HCT116 (cell line): ENCODE data around the gene LRR1. TPM values are rescaled to one million over a fixed set of nuclear protein-coding genes. Genes with fewer than 3 reads are reported as not detected.

Source experiments
- ATAC-seq: fragments of 200-7000 bp; cut with Tn5 transposase; 2 replicates; pipeline ENCODE4 v1.9.1; 2020; ENCODE audit warnings: mild to moderate bottlenecking, moderate library complexity
- BruUV-seq: library from RNA; stranded (reverse); fragments of 400-500 nt; replicated peaks from 2 replicates; lab custom pipeline; 2021; lab: Mats Ljungman, UMichigan
- CTCF ChIA-PET: fragments of 300-600 bp; sonication (Branson Sonifier 250); formaldehyde crosslinking; loops from one replicate; lab custom pipeline; 2021; ENCODE audit warnings: antibody characterized with exemption; lab: Charles Lee
- POLR2A ChIA-PET: fragments of 300-600, 350-600 bp; sonication (Branson Sonifier 250); formaldehyde crosslinking; loops from one replicate; lab custom pipeline; 2021; ENCODE audit warnings: antibody characterized with exemption; lab: Charles Lee
- RAD21 ChIA-PET, 2 experiments: fragments of 300-600 bp; sonication (Branson Sonifier 250); formaldehyde crosslinking; loops; one replicate each; lab custom pipeline; 2023; ENCODE audit warnings: low total read pairs in 2 of 2; ENCODE audit not compliant: uncharacterized antibody in 2 of 2, unreplicated experiment in 2 of 2, low non-redundant PET in 1 of 2; lab: Charles Lee
- DNase-seq: peaks from one replicate; pipeline ENCODE4 v3.0.0-alpha.2; 2010; ENCODE audit warnings: low read depth, low spot score
- H2AFZ ChIP-seq: fragments of 200-600 bp; shearing (Covaris generic), sonication (generic); 2 replicates; pipeline ENCODE4 v1.6.1; 2017; ENCODE audit warnings: low read depth, mixed run types, mixed read lengths, antibody characterized with exemption, low read length; ENCODE audit not compliant: poor library complexity, severe bottlenecking
- H3K27ac ChIP-seq: 2 replicates; pipeline ENCODE4 v1.5.1; 2012; ENCODE audit warnings: low read depth, low read length
- H3K27me3 ChIP-seq: fragments of 200-600 bp; sonication (generic); 2 replicates; pipeline ENCODE4 v1.6.1; 2016; ENCODE audit warnings: mixed run types, low read length, mixed read lengths; ENCODE audit not compliant: insufficient read depth
- H3K36me3 ChIP-seq, 2 experiments: fragments of 200-500 bp in 1 of 2; fragments of 200-600 bp in 1 of 2; sonication (Bioruptor generic) in 1 of 2; sonication (generic) in 1 of 2; 2 replicates each; pipeline versions ENCODE4 v1.5.1 to v1.6.1; 2014 to 2016; ENCODE audit warnings: low read length in 2 of 2, inconsistent platforms in 1 of 2, mixed read lengths in 1 of 2, mixed run types in 1 of 2; ENCODE audit not compliant: insufficient read depth in 2 of 2, control insufficient read depth in 1 of 2
- H3K4me1 ChIP-seq, 2 experiments: fragments of 200-600 bp in 1 of 2; sonication (generic) in 1 of 2; 2 replicates each; pipeline versions ENCODE4 v1.5.1 to v1.6.1; 2012 to 2017; ENCODE audit warnings: low read length in 2 of 2, inconsistent platforms in 1 of 2, mild to moderate bottlenecking in 1 of 2, mixed read lengths in 1 of 2, mixed run types in 1 of 2, moderate library complexity in 1 of 2; ENCODE audit not compliant: insufficient read depth in 2 of 2, control insufficient read depth in 1 of 2
- H3K4me2 ChIP-seq: fragments of 200-600 bp; sonication (generic); 2 replicates; pipeline ENCODE4 v1.6.1; 2017; ENCODE audit warnings: mixed run types, low read length, mixed read lengths
- H3K4me3 ChIP-seq, 2 experiments: fragments of 200-600 bp in 1 of 2; sonication (generic) in 1 of 2; replicated peaks in 1 of 2; 2 replicates each; pipeline ENCODE4 v1.5.1; 2011 to 2016; ENCODE audit warnings: low read length in 2 of 2, control low read depth in 1 of 2, low read depth in 1 of 2, mild to moderate bottlenecking in 1 of 2, mixed read lengths in 1 of 2, mixed run types in 1 of 2
- H3K79me2 ChIP-seq: fragments of 200-600 bp; sonication (generic); 2 replicates; pipeline ENCODE4 v1.6.1; 2017; ENCODE audit warnings: mild to moderate bottlenecking, mixed run types, low read length, moderate library complexity, mixed read lengths; ENCODE audit not compliant: insufficient read depth
- H3K9ac ChIP-seq: fragments of 200-600 bp; sonication (generic); 2 replicates; pipeline ENCODE4 v1.6.1; 2016; ENCODE audit warnings: low read length, mixed read lengths
- H3K9me2 ChIP-seq: fragments of 200-600 bp; sonication (generic), shearing (Covaris generic); 2 replicates; pipeline ENCODE4 v1.6.1; 2017; ENCODE audit warnings: mixed run types, mild to moderate bottlenecking, moderate library complexity; ENCODE audit not compliant: insufficient read depth
- H3K9me3 ChIP-seq, 2 experiments: fragments of 200-500 bp in 1 of 2; fragments of 200-600 bp in 1 of 2; sonication (Bioruptor generic) in 1 of 2; sonication (generic) in 1 of 2; 2 replicates each; pipeline ENCODE4 v1.6.1; 2014 to 2017; ENCODE audit warnings: low read length in 2 of 2, mixed read lengths in 2 of 2, inconsistent platforms in 1 of 2, low read depth in 1 of 2, mild to moderate bottlenecking in 1 of 2, mixed run types in 1 of 2, moderate library complexity in 1 of 2; ENCODE audit not compliant: control insufficient read depth in 1 of 2, insufficient read depth in 1 of 2
- H4K20me1 ChIP-seq: fragments of 200-600 bp; sonication (generic), shearing (Covaris generic); 2 replicates; pipeline ENCODE4 v1.6.1; 2017; ENCODE audit warnings: mixed run types, mild to moderate bottlenecking, moderate library complexity; ENCODE audit not compliant: insufficient read depth
- ATF3 ChIP-seq: IDR thresholded peaks from 2 replicates; pipeline ENCODE4 v1.6.1; 2012
- CBX3 ChIP-seq: IDR thresholded peaks from 2 replicates; pipeline ENCODE4 v1.6.1; 2012; ENCODE audit warnings: low read depth
- CEBPB ChIP-seq: IDR thresholded peaks from 2 replicates; pipeline ENCODE4 v1.6.1; 2012; ENCODE audit warnings: low read depth
- EGR1 ChIP-seq: IDR thresholded peaks from 2 replicates; pipeline ENCODE4 v1.6.1; 2012; ENCODE audit warnings: low read depth
- ELF1 ChIP-seq: IDR thresholded peaks from 2 replicates; pipeline ENCODE4 v1.6.1; 2012; ENCODE audit warnings: low read depth, borderline replicate concordance
- FOSL1 ChIP-seq: IDR thresholded peaks from 2 replicates; pipeline ENCODE4 v1.6.1; 2012; ENCODE audit warnings: low read depth
- JUND ChIP-seq: IDR thresholded peaks from 2 replicates; pipeline ENCODE4 v1.6.1; 2012
- POLR2A ChIP-seq: IDR thresholded peaks from 2 replicates; pipeline ENCODE4 v1.7.0; 2011; ENCODE audit warnings: borderline replicate concordance; ENCODE audit not compliant: insufficient read depth, insufficient read length; ENCODE audit errors: extremely low read depth
- POLR2AphosphoS5 ChIP-seq: IDR thresholded peaks from 2 replicates; pipeline ENCODE4 v1.6.1; 2011; ENCODE audit warnings: mild to moderate bottlenecking, low read depth, low read length, moderate library complexity
- RAD21 ChIP-seq: IDR thresholded peaks from 2 replicates; pipeline ENCODE4 v1.6.1; 2012; ENCODE audit warnings: low read depth, mild to moderate bottlenecking
- SIN3A ChIP-seq: IDR thresholded peaks from 2 replicates; pipeline ENCODE4 v1.6.1; 2012; ENCODE audit warnings: low read depth
- SP1 ChIP-seq: IDR thresholded peaks from 2 replicates; pipeline ENCODE4 v1.6.1; 2012; ENCODE audit warnings: low read depth
- SRF ChIP-seq: IDR thresholded peaks from 2 replicates; pipeline ENCODE4 v1.6.1; 2012; ENCODE audit warnings: low read depth
- YY1 ChIP-seq: IDR thresholded peaks from 2 replicates; pipeline ENCODE4 v1.6.1; 2011; ENCODE audit warnings: low read length, low read depth, moderate library complexity, mild to moderate bottlenecking; ENCODE audit not compliant: insufficient replicate concordance; ENCODE audit errors: extremely low read depth
- ZBTB33 ChIP-seq: IDR thresholded peaks from 2 replicates; pipeline ENCODE4 v1.6.1; 2011; ENCODE audit warnings: mild to moderate bottlenecking, low read length, moderate library complexity; ENCODE audit not compliant: insufficient replicate concordance; ENCODE audit errors: extremely low read depth
- ZFX ChIP-seq: fragments of 450-650 bp; IDR thresholded peaks from 2 replicates; pipeline ENCODE4 v1.6.1; 2017
- ZNF274 ChIP-seq: fragments of 200-500 bp; sonication (Bioruptor generic); IDR thresholded peaks from 2 replicates; pipeline ENCODE4 v1.6.1; 2014; ENCODE audit warnings: mild to moderate bottlenecking, low read depth, low read length, inconsistent platforms
- intact Hi-C: fragments of 100-400 bp; cut with micrococcal nuclease; formaldehyde crosslinking; loops from 2 replicates; pipeline ENCODE4 v1.10.0; 2022
- total RNA-seq: library from RNA; stranded (reverse); gene quantifications from one replicate; pipeline ENCODE4 v1.2.1, GENCODE V29; 2021; ENCODE audit not compliant: unreplicated experiment
- TF ChIP-seq, protein P1 (sequence below): IDR thresholded peaks from 2 replicates; pipeline ENCODE4 v1.6.1; 2012
- TF ChIP-seq, protein P2 (sequence below), 3 experiments: fragments of 200-600 bp in 1 of 3; sonication (generic) in 1 of 3; IDR thresholded peaks in 2 of 3; conservative IDR thresholded peaks in 1 of 3; 2 replicates each; pipeline ENCODE4 v1.5.1; 2012 to 2017; ENCODE audit warnings: low read depth in 2 of 3, low read length in 2 of 3, antibody characterized with exemption in 1 of 3, borderline replicate concordance in 1 of 3, control low read depth in 1 of 3, mild to moderate bottlenecking in 1 of 3, mixed read lengths in 1 of 3, mixed run types in 1 of 3, moderate library complexity in 1 of 3; ENCODE audit not compliant: insufficient read depth in 1 of 3

LRR1 gene
- total RNA-seq, 1 experiment from 2014 or later: 34.6 TPM

GRCh38 chr14:49574038-49574437 is 24.7 kb upstream of the LRR1 start:
- ChIA-PET CTCF (interaction anchor here (1.4 kb wide), 1 partner anchor 112 kb away, joined by 3 read pairs; no protein-coding TSS in a partner anchor), RAD21 (no interaction called here), POLR2A (no interaction called here)
- Histone ChIP-seq H3K4me3 (no peak overlapping the region), H3K4me1 (no peaks in the 10 kb centered on the region), H3K9ac (no peak overlapping the region), H3K9me2 (no peaks in the 10 kb centered on the region), H3K4me2 (no peak overlapping the region), H3K9me3 (no peaks in the 10 kb centered on the region), H3K27ac (no peak overlapping the region), H3K36me3 (peaks cover 21 to 40% of the 10 kb centered on the region in 2 experiments), H4K20me1 (no peaks in the 10 kb centered on the region), H3K79me2 (peaks cover 17% of the 10 kb centered on the region), H2AFZ (no peak overlapping the region), H3K27me3 (no peaks in the 10 kb centered on the region)
- intact Hi-C loops: no loop called here
- ATAC-seq: no peak
- no peak for TF ChIP-seq POLR2A
- TF ChIP-seq FOSL1: no peak
- no peak for TF ChIP-seq ZNF274
- TF ChIP-seq, protein P1, sequence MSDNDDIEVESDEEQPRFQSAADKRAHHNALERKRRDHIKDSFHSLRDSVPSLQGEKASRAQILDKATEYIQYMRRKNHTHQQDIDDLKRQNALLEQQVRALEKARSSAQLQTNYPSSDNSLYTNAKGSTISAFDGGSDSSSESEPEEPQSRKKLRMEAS: no peak
- no peak for TF ChIP-seq ELF1
- no peak for TF ChIP-seq SIN3A
- TF ChIP-seq EGR1: no peak
- TF ChIP-seq SP1: no peak
- no peak for TF ChIP-seq SRF
- TF ChIP-seq, protein P2, sequence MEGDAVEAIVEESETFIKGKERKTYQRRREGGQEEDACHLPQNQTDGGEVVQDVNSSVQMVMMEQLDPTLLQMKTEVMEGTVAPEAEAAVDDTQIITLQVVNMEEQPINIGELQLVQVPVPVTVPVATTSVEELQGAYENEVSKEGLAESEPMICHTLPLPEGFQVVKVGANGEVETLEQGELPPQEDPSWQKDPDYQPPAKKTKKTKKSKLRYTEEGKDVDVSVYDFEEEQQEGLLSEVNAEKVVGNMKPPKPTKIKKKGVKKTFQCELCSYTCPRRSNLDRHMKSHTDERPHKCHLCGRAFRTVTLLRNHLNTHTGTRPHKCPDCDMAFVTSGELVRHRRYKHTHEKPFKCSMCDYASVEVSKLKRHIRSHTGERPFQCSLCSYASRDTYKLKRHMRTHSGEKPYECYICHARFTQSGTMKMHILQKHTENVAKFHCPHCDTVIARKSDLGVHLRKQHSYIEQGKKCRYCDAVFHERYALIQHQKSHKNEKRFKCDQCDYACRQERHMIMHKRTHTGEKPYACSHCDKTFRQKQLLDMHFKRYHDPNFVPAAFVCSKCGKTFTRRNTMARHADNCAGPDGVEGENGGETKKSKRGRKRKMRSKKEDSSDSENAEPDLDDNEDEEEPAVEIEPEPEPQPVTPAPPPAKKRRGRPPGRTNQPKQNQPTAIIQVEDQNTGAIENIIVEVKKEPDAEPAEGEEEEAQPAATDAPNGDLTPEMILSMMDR (IDR thresholded peaks at IDR 0.05 in 2 of 3, conservative IDR thresholded peaks at IDR 0.05 in 1 of 3; ENCODE audit: borderline replicate concordance in 1 of 3, insufficient read depth in 1 of 3, low read depth in 2 of 3, low read length in 2 of 3): no peak
- TF ChIP-seq ZFX: no peak
- TF ChIP-seq CBX3: no peak
- TF ChIP-seq POLR2AphosphoS5: no peak
- no peak for TF ChIP-seq RAD21
- TF ChIP-seq ZBTB33: no peak
- TF ChIP-seq ATF3: no peak
- TF ChIP-seq JUND: no peak
- no peak for TF ChIP-seq YY1
- no peak for TF ChIP-seq CEBPB
- BruUV-seq: no TSS peak
- no peak for DNase-seq
